GM10248 (cell line): Measurements from ENCODE around the gene PROCA1.
"Not testable (repeated sequence)": the region's sequence is repeated elsewhere in the genome, so short reads cannot be mapped to it uniquely, and the experiment has no call there.

Experiments used
- CTCF ChIA-PET: fragments of 300-600 bp; sonication (Branson Sonifier 250); formaldehyde crosslinking; extraction: SDS; loops from one replicate; lab custom pipeline; 2021; ENCODE audit warnings: antibody characterized with exemption; lab: Yijun Ruan, JAX
- POLR2A ChIA-PET: fragments of 350-650 bp; sonication (Branson Sonifier 250); formaldehyde crosslinking; extraction: SDS; loops from one replicate; lab custom pipeline; 2020; ENCODE audit warnings: antibody characterized with exemption; lab: Yijun Ruan, JAX
- DNase-seq: peaks from one replicate; pipeline ENCODE4 v3.0.0; 2012; ENCODE audit errors: extremely low spot score
- TF ChIP-seq, protein P1 (sequence below): IDR thresholded peaks from 2 replicates; pipeline ENCODE4 v1.5.1; 2012; ENCODE audit warnings: mild to moderate bottlenecking, low read depth; ENCODE audit errors: extremely low read depth, missing control alignments, control extremely low read depth

Gene PROCA1

DNA sequence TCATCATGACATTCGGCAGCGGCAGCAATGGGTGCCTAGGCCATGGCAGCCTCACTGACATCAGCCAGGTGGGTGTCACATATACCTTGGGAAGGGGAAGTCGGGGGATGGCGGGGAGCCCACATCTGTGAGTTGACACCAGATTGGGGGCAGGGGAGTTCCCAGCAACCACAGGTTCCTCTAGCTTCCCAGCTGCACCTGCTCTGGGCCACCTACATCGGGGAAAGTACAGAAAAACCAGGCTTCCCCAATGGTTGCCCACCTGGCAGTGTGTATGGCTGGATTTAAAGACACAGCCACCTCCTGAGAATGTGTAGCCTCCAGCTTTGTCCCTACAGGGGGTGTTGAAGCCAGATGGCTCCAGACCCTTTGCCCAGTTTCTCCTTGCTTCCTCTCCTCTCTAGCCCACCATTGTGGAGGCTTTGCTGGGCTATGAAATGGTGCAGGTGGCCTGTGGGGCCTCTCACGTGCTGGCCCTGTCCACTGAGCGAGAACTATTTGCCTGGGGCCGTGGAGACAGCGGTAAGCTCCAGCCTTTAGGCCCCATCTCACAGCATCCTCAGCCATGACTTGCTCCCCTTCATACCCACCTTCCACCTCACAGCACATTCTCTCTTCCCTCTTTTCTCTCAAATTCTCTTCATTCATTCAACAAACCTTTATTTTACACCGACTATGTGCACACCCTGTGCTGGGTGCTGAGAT is 27.1 kb upstream of the PROCA1 start:
- ChIA-PET CTCF (interaction anchor here (0.7 to 4.1 kb wide), 4 partner anchors 9 to 13 kb away, joined by 3 to 17 read pairs (median 8); partner anchors contain the start of gene TLCD1), POLR2A (interaction anchor here (7.2 kb wide), 1 partner anchor 11 kb away, joined by 64 read pairs; the partner anchor contains the start of genes NEK8 and TLCD1)
- TF ChIP-seq, protein P1, sequence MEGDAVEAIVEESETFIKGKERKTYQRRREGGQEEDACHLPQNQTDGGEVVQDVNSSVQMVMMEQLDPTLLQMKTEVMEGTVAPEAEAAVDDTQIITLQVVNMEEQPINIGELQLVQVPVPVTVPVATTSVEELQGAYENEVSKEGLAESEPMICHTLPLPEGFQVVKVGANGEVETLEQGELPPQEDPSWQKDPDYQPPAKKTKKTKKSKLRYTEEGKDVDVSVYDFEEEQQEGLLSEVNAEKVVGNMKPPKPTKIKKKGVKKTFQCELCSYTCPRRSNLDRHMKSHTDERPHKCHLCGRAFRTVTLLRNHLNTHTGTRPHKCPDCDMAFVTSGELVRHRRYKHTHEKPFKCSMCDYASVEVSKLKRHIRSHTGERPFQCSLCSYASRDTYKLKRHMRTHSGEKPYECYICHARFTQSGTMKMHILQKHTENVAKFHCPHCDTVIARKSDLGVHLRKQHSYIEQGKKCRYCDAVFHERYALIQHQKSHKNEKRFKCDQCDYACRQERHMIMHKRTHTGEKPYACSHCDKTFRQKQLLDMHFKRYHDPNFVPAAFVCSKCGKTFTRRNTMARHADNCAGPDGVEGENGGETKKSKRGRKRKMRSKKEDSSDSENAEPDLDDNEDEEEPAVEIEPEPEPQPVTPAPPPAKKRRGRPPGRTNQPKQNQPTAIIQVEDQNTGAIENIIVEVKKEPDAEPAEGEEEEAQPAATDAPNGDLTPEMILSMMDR = no peak
- DNase-seq = peak; percentile 57

DNA sequence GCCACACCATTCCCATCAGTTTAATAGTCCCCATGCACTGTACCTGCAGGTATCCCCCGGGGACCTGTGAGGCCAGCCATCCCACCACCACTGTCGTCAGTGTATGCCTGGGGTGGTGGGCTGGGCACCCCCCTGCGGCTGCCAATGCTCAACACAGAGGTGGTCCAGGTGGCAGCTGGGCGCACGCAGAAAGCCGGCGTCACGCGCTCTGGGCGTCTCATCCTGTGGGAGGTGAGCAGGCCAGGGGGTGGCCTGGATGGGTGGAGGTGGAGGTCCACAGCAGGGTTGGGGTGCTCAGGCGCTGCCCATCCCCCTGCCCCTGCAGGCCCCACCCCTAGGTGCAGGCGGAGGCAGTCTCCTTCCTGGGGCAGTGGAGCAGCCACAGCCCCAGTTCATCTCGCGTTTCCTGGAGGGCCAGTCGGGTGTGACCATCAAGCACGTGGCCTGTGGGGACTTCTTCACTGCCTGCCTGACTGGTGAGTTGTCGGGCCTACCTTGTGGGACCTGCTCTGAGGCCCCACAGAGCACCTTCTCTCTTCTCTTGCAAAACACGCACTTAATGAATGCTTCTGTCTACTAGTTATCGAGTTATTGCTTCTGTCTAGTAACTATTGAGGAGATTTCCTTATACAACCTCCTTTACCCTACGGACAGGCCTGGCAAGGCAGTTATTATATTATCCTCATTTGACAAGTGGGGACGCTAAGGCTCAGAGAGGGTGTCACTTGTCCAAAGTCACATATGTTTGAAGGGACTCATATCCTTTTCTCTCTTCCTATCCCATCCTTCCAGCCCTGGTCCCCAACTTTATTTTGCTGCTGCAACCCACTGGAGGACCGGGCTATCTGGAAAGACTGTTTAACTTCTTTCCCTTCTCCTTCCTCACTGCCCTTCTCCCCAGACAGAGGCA is 26.3 kb upstream of the PROCA1 start:
- ChIA-PET POLR2A (interaction anchor here (0.6 to 7.2 kb wide), 2 partner anchors 10 to 35 kb away, joined by 6 to 64 read pairs; partner anchors contain the start of genes NEK8 and TLCD1), CTCF (interaction anchor here (1.3 to 4.1 kb wide), 5 partner anchors 8 to 14 kb away, joined by 3 to 17 read pairs (median 11); partner anchors contain the start of genes NEK8 and TLCD1)
- DNase-seq = peak; percentile 86
- TF ChIP-seq, protein P1 = no peak

DNA sequence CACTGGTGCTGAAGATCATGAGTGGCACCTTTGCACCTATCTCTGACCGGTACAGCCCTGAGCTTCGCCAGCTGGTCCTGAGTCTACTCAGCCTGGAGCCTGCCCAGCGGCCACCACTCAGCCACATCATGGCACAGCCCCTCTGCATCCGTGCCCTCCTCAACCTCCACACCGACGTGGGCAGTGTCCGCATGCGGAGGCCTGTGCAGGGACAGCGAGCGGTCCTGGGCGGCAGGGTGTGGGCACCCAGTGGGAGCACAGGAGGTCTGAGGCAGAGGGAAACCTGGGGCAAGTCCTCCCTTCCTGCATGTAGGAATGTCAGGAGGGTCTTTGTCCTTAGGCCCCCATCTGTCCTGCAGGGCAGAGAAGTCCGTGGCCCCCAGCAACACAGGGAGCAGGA is 25.6 kb upstream of the PROCA1 start:
- ChIA-PET CTCF (interaction anchor here (1.4 to 1.7 kb wide), 2 partner anchors 9 to 13 kb away, joined by 6 to 11 read pairs; partner anchors contain the start of gene NEK8), POLR2A (interaction anchor here (0.6 to 7.2 kb wide), 2 partner anchors 10 to 36 kb away, joined by 6 to 64 read pairs; partner anchors contain the start of genes NEK8 and TLCD1)
- TF ChIP-seq, protein P1 = no peak
- no peak for DNase-seq

DNA sequence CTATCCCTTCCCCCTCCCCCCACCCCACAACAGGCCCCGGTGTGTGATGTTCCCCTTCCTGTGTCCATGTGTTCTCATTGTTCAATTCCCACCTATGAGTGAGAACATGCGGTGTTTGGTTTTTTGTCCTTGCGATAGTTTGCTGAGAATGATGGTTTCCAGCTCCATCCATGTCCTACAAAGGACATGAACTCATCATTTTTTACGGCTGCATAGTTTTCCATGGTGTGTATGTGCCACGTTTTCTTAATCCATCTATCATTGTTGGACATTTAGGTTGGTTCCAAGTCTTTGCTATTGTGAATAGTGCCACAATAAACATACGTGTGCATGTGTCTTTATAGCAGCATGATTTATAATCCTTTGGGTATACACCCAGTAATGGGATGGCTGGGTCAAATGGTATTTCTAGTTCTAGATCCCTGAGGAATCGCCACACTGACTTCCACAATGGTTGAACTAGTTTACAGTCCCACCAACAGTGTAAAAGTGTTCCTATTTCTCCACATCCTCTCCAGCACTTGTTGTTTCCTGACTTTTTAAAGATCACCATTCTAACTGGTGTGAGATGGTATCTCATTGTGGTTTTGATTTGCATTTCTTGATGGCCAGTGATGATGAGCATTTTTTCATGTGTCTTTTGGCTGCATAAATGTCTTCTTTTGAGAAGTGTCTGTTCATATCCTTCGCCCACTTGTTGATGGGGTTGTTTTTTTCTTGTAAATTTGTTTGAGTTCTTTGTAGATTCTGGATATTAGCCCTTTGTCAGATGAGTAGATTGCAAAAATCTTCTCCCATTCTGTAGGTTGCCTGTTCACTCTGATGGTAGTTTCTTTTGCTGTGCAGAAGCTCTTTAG is 24.5 kb upstream of the PROCA1 start:
- POLR2A ChIA-PET = interaction anchor here (1.3 to 1.6 kb wide), 2 partner anchors 7 to 10 kb away, joined by 6 read pairs; partner anchors contain the start of genes TLCD1 and TRAF4
- CTCF ChIA-PET = interaction anchor here (1.3 to 1.7 kb wide), 5 partner anchors 8 to 16 kb away, joined by 3 to 20 read pairs (median 11); partner anchors contain the start of genes NEK8, RPL23A and TLCD1
- DNase-seq = not testable (repeated sequence)

GRCh38 chr17:28735242-28735722 is 23.6 kb upstream of the PROCA1 start:
- no peak for DNase-seq
- TF ChIP-seq, protein P1 = no peak
- POLR2A ChIA-PET = interaction anchor here (1.3 to 1.6 kb wide), 2 partner anchors 8 to 9 kb away, joined by 6 read pairs; partner anchors contain the start of genes TLCD1 and TRAF4
- CTCF ChIA-PET = interaction anchor here (1.2 to 1.6 kb wide), 5 partner anchors 8 to 162 kb away, joined by 3 to 20 read pairs (median 4); partner anchors contain the start of genes FLOT2, RPL23A, TLCD1 and TRAF4

DNA sequence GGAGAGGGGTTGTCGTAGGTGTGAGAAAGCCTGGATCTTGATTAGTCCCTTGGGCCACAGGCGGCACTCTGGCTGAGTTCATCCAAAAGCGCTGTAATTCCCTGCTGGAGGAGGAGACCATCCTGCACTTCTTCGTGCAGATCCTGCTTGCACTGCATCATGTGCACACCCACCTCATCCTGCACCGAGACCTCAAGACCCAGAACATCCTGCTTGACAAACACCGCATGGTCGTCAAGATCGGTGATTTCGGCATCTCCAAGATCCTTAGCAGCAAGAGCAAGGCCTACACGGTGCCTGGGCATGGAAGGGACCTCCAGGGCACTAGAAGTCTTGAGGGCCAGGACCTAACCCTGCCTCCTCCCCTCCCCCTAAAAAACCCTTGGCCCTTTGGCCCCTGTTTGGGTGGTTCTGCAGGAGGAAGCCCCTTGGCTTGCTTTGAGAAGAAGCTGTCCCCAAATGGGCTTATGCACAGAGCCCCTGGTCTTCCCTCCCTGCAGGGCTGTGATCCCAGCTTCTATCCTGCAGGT is 23.1 kb upstream of the PROCA1 start:
- ChIA-PET POLR2A (interaction anchor here (1.3 to 1.6 kb wide), 2 partner anchors 8 kb away, joined by 6 read pairs; partner anchors contain the start of genes TLCD1 and TRAF4), CTCF (interaction anchor here (1.2 to 1.6 kb wide), 5 partner anchors 8 to 163 kb away, joined by 3 to 20 read pairs (median 4); partner anchors contain the start of genes FLOT2, RPL23A, TLCD1 and TRAF4)
- TF ChIP-seq, protein P1 = no peak
- no peak for DNase-seq
